GM19043 (cell line): ENCODE measurements around the gene STX10.
A peak's percentile ranks its signal among the peaks of the same experiment; 100 is the strongest.

Experiments used
- ATAC-seq: cut with Tn5 transposase; IDR thresholded peaks from one replicate; pipeline ENCODE4 v1.9.1; 2021; ENCODE audit warnings: low read depth; ENCODE audit not compliant: unreplicated experiment

STX10 gene

GRCh38 chr19:13165162-13165997 is 15.2 kb upstream of the STX10 start:
- no peak for ATAC-seq

- ATAC-seq = no peak
These were observed 14.4 kb upstream of the STX10 start for GRCh38 chr19:13164343-13165161.

- no peak for ATAC-seq
These were observed 13.6 kb upstream of the STX10 start for GRCh38 chr19:13163609-13164342.

GRCh38 chr19:13162724-13163608 is 12.8 kb upstream of the STX10 start:
- ATAC-seq = no peak

GRCh38 chr19:13160557-13160956 is 10.4 kb upstream of the STX10 start:
- no peak for ATAC-seq

- ATAC-seq = no peak
These were observed 9.5 kb upstream of the STX10 start for GRCh38 chr19:13159713-13160112.

- ATAC-seq = no peak
These were observed 5.5 kb upstream of the STX10 start for GRCh38 chr19:13155472-13156359.

- no peak for ATAC-seq
These were observed 4.8 kb upstream of the STX10 start for GRCh38 chr19:13154911-13155471.

GRCh38 chr19:13154241-13154778 is 4.1 kb upstream of the STX10 start:
- ATAC-seq = no peak

GRCh38 chr19:13153569-13154240 is 3.5 kb upstream of the STX10 start:
- no peak for ATAC-seq

- no peak for ATAC-seq
These were observed 2.9 kb upstream of the STX10 start for GRCh38 chr19:13152974-13153568.

GRCh38 chr19:13152356-13152973 is 2.3 kb upstream of the STX10 start:
- ATAC-seq = no peak

GRCh38 chr19:13151605-13152355 is 1.6 kb upstream of the STX10 start:
- ATAC-seq = peak; percentile 36

- no peak for ATAC-seq
These were observed 893 bp upstream of the STX10 start for GRCh38 chr19:13150931-13151604.

GRCh38 chr19:13149628-13150186 is 468 bp downstream of the STX10 start:
- ATAC-seq = no peak
